H1 (cell line): ENCODE results near the gene F3. TPM values are rescaled to one million over a fixed set of nuclear protein-coding genes. Genes with fewer than 3 reads are reported as not detected.

Experiments used
- CTCF ChIA-PET: fragments of 300-600 bp; sonication (Branson Sonifier 250); formaldehyde crosslinking; loops from one replicate; lab custom pipeline; 2021; ENCODE audit not compliant: partially characterized antibody; lab: Charles Lee
- POLR2A ChIA-PET: fragments of 300-600 bp; sonication (Branson Sonifier 250); formaldehyde crosslinking; loops from one replicate; lab custom pipeline; 2021; ENCODE audit warnings: inconsistent platforms; ENCODE audit not compliant: partially characterized antibody; lab: Charles Lee
- DNase-seq, 2 experiments: peaks; one replicate each; pipeline versions ENCODE4 v3.0.0 to v3.0.0-alpha.2; 2010 to 2022; ENCODE audit warnings: low spot score in 2 of 2, low read depth in 1 of 2, mixed read lengths in 1 of 2
- FAIRE-seq: peaks from 2 replicates; lab custom pipeline; 2011; peaks lifted over from hg19 to GRCh38; lab: Jason Lieb, UNC
- H2AFZ ChIP-seq: 2 replicates; pipeline ENCODE4 v1.8.1; 2012; ENCODE audit warnings: low read length, inconsistent platforms
- H2AK5ac ChIP-seq: 2 replicates; pipeline ENCODE4 v1.6.1; 2013; ENCODE audit warnings: low read depth, low read length
- H2BK120ac ChIP-seq: replicated peaks from 2 replicates; pipeline ENCODE3; 2013; ENCODE audit warnings: low read depth, low read length, inconsistent platforms
- H2BK12ac ChIP-seq: 2 replicates; pipeline ENCODE4 v1.6.1; 2013; ENCODE audit warnings: low read depth, low read length
- H2BK15ac ChIP-seq: 2 replicates; pipeline ENCODE4 v1.6.1; 2013; ENCODE audit warnings: low read length
- H2BK20ac ChIP-seq: 2 replicates; pipeline ENCODE4 v1.6.1; 2013; ENCODE audit warnings: low read length
- H2BK5ac ChIP-seq: 2 replicates; pipeline ENCODE4 v1.6.1; 2013; ENCODE audit warnings: low read depth, low read length
- H3K14ac ChIP-seq: 2 replicates; pipeline ENCODE4 v1.6.1; 2013; ENCODE audit warnings: inconsistent platforms; ENCODE audit not compliant: insufficient read length
- H3K18ac ChIP-seq: 2 replicates; pipeline ENCODE4 v1.6.1; 2013; ENCODE audit warnings: low read length; ENCODE audit errors: extremely low read depth
- H3K23ac ChIP-seq: 2 replicates; pipeline ENCODE4 v1.6.1; 2013; ENCODE audit warnings: inconsistent platforms; ENCODE audit not compliant: insufficient read length
- H3K23me2 ChIP-seq: 2 replicates; pipeline ENCODE4 v1.6.1; 2013; ENCODE audit warnings: low read depth, low read length
- H3K27ac ChIP-seq: 2 replicates; pipeline ENCODE4 v1.6.1; 2011; ENCODE audit warnings: low read depth, low read length, inconsistent platforms
- H3K27me3 ChIP-seq, 4 experiments: replicated peaks in 1 of 4; 1 replicate in 1 of 4; 2 replicates in 3 of 4; pipeline versions ENCODE4 v1.6.1 to v1.8.1; 2011 to 2013; ENCODE audit warnings: low read length in 3 of 4, mild to moderate bottlenecking in 3 of 4, inconsistent platforms in 2 of 4, mixed read lengths in 2 of 4, moderate library complexity in 1 of 4; ENCODE audit not compliant: control insufficient read depth in 3 of 4, insufficient read depth in 3 of 4; ENCODE audit errors: extremely low read depth in 1 of 4
- H3K36me3 ChIP-seq, 4 experiments: 2 replicates each; pipeline versions ENCODE4 v1.6.1 to v1.8.1; 2011 to 2013; ENCODE audit warnings: mild to moderate bottlenecking in 4 of 4, low read length in 3 of 4, moderate library complexity in 2 of 4, control low read depth in 1 of 4, inconsistent platforms in 1 of 4; ENCODE audit not compliant: insufficient read depth in 4 of 4, control insufficient read depth in 2 of 4
- H3K4ac ChIP-seq: replicated peaks from 2 replicates; pipeline ENCODE3; 2013; ENCODE audit warnings: low read length, low read depth, mixed read lengths, inconsistent platforms; ENCODE audit not compliant: insufficient read length
- H3K4me1 ChIP-seq, 4 experiments: replicated peaks in 1 of 4; 1 replicate in 1 of 4; 2 replicates in 3 of 4; pipeline versions ENCODE4 v1.6.1 to v1.8.1; 2011 to 2013; ENCODE audit warnings: low read length in 3 of 4, inconsistent platforms in 2 of 4, mixed read lengths in 1 of 4; ENCODE audit not compliant: insufficient read depth in 4 of 4, control insufficient read depth in 3 of 4
- H3K4me2 ChIP-seq, 2 experiments: 2 replicates each; pipeline versions ENCODE4 v1.6.1 to v1.8.1; 2011 to 2013; ENCODE audit warnings: low read depth in 2 of 2, low read length in 2 of 2, control low read depth in 1 of 2, inconsistent platforms in 1 of 2, mild to moderate bottlenecking in 1 of 2; ENCODE audit not compliant: insufficient read depth in 1 of 2
- H3K4me3 ChIP-seq, 4 experiments: fragments of 200-600, 300-600 bp in 1 of 4; sonication (generic), shearing (Covaris generic), sonication (Bioruptor Twin) in 1 of 4; 2 replicates each; pipeline versions ENCODE4 v1.5.1 to v1.8.1; 2011 to 2016; ENCODE audit warnings: low read length in 4 of 4, low read depth in 3 of 4, control low read depth in 2 of 4, inconsistent platforms in 2 of 4, mild to moderate bottlenecking in 2 of 4, mixed read lengths in 1 of 4, moderate library complexity in 1 of 4; ENCODE audit not compliant: insufficient read depth in 2 of 4; ENCODE audit errors: extremely low read depth in 1 of 4
- H3K56ac ChIP-seq: replicated peaks from 2 replicates; pipeline ENCODE3; 2013; ENCODE audit warnings: low read depth, mild to moderate bottlenecking, mixed read lengths, low read length, inconsistent platforms; ENCODE audit not compliant: insufficient read length
- H3K79me1 ChIP-seq: 2 replicates; pipeline ENCODE4 v1.6.1; 2013; ENCODE audit warnings: low read depth, low read length, control low read depth
- H3K79me2 ChIP-seq, 2 experiments: 2 replicates each; pipeline versions ENCODE4 v1.6.1 to v1.8.1; 2012 to 2013; ENCODE audit warnings: low read length in 2 of 2, mild to moderate bottlenecking in 2 of 2, inconsistent platforms in 1 of 2; ENCODE audit not compliant: insufficient read depth in 2 of 2, control insufficient read depth in 1 of 2
- H3K9ac ChIP-seq, 4 experiments: replicated peaks in 1 of 4; 1 replicate in 1 of 4; 2 replicates in 3 of 4; pipeline versions ENCODE4 v1.6.1 to v1.8.1; 2011 to 2013; ENCODE audit warnings: low read depth in 3 of 4, low read length in 3 of 4, control low read depth in 2 of 4, mild to moderate bottlenecking in 2 of 4, moderate library complexity in 2 of 4, inconsistent platforms in 1 of 4; ENCODE audit errors: extremely low read depth in 1 of 4
- H3K9me3 ChIP-seq, 2 experiments: 2 replicates each; pipeline versions ENCODE4 v1.6.1 to v1.8.1; 2012 to 2013; ENCODE audit warnings: mild to moderate bottlenecking in 2 of 2, moderate library complexity in 2 of 2, control low read depth in 1 of 2, inconsistent platforms in 1 of 2, low read depth in 1 of 2, low read length in 1 of 2, mixed read lengths in 1 of 2; ENCODE audit not compliant: insufficient read depth in 2 of 2
- H4K20me1 ChIP-seq, 2 experiments: replicated peaks in 1 of 2; 2 replicates each; pipeline versions ENCODE3 to v1.8.1; 2011 to 2013; ENCODE audit warnings: inconsistent platforms in 2 of 2, low read length in 2 of 2, mild to moderate bottlenecking in 1 of 2; ENCODE audit not compliant: insufficient read depth in 2 of 2, control insufficient read depth in 1 of 2
- H4K5ac ChIP-seq: 2 replicates; pipeline ENCODE4 v1.6.1; 2013; ENCODE audit warnings: low read length, low read depth, mixed read lengths, inconsistent platforms; ENCODE audit not compliant: insufficient read length
- H4K8ac ChIP-seq: 2 replicates; pipeline ENCODE4 v1.8.0; 2013; ENCODE audit warnings: mild to moderate bottlenecking, moderate library complexity, low read length, inconsistent platforms; ENCODE audit not compliant: insufficient read depth; ENCODE audit errors: extremely low read depth
- H4K91ac ChIP-seq: replicated peaks from 2 replicates; pipeline ENCODE3; 2013; ENCODE audit warnings: low read length, mixed read lengths, inconsistent platforms; ENCODE audit not compliant: insufficient read length
- FOSL1 ChIP-seq: IDR thresholded peaks from 2 replicates; pipeline ENCODE4 v1.6.1; 2011; ENCODE audit warnings: mild to moderate bottlenecking, low read depth, low read length, moderate library complexity; ENCODE audit not compliant: insufficient read depth
- POLR2AphosphoS5 ChIP-seq: IDR thresholded peaks from 2 replicates; pipeline ENCODE4 v1.6.1; 2011; ENCODE audit warnings: low read depth, low read length
- RNF2 ChIP-seq: fragments of 200-900, 300-1000 bp; sonication (generic); IDR thresholded peaks from 2 replicates; pipeline ENCODE4 v1.7.1; 2016; ENCODE audit warnings: borderline replicate concordance, low read depth, mild to moderate bottlenecking, antibody characterized with exemption, low read length; ENCODE audit not compliant: poor library complexity, severe bottlenecking; ENCODE audit errors: missing control alignments
- SIX5 ChIP-seq: IDR thresholded peaks from 2 replicates; pipeline ENCODE4 v1.6.1; 2011; ENCODE audit warnings: mild to moderate bottlenecking, low read depth, low read length
- SP2 ChIP-seq: IDR thresholded peaks from 2 replicates; pipeline ENCODE4 v1.6.1; 2012; ENCODE audit warnings: mild to moderate bottlenecking, low read length, inconsistent platforms
- WGBS, 2 experiments: shearing (Covaris generic) in 1 of 2; methylation state at CpG; one replicate each; pipeline versions ENCODE4 v1.1.6 to v1.1.7; 2013 to 2015; ENCODE audit warnings: low lambda C conversion rate in 2 of 2, mixed read lengths in 2 of 2, inconsistent platforms in 1 of 2, low coverage in 1 of 2, missing lambda C conversion rate in 1 of 2; ENCODE audit not compliant: insufficient replicate concordance in 2 of 2, insufficient coverage in 1 of 2, insufficient read length in 1 of 2; ENCODE audit errors: extremely low coverage in 1 of 2, missing lambda C conversion rate in 1 of 2; 5-methylcytosine and 5-hydroxymethylcytosine counted together
- polyA plus RNA-seq, 7 experiments: library from polyadenylated mRNA; depleted of rRNA in 3 of 7; stranded (reverse) in 5 of 7; unstranded in 2 of 7; fragments of >200 nt in 5 of 7; fragments of 200-250 nt in 2 of 7; gene quantifications; 1 replicate in 5 of 7; 2 replicates in 1 of 7; 4 replicates in 1 of 7; pipeline versions ENCODE4 v1.2.1 to v1.2.3, GENCODE V29; 2011 to 2013; ENCODE audit warnings: missing spikeins in 2 of 7, mixed read lengths in 2 of 7
- total RNA-seq: library from RNA; stranded (reverse); fragmentation: NEBNext Ultra II Directional; extraction: Animal tissue kit (Norgen Biotek cat#: 25700); gene quantifications from 2 replicates; pipeline ENCODE4 v1.2.1, GENCODE V29; 2021

The F3 gene
- total and polyA plus RNA-seq, 2 of the 8 experiments (the other 6 are each of a cell fraction or from before 2014, with no cell fraction given) = 2.6 to 8.6 TPM

GRCh38 chr1:94560333-94560732 is 18.8 kb upstream of the F3 start:
- DNase-seq = no peak
- Histone ChIP-seq H3K4me2 (no peak overlapping the region), H2BK5ac (no peak overlapping the region), H3K27ac (no peak overlapping the region), H3K23me2 (no peaks in the 10 kb centered on the region), H4K5ac (no peak overlapping the region), H2AFZ (no peak overlapping the region), H2BK12ac (no peak overlapping the region), H2AK5ac (no peak overlapping the region), H4K91ac (no peak overlapping the region), H3K4ac (no peak overlapping the region), H3K9me3 (peaks cover 0 to 4% of the 10 kb centered on the region in 2 experiments; a peak in 1 of 4 replicates), H2BK20ac (no peak overlapping the region), H3K36me3 (no peaks in the 10 kb centered on the region), H3K9ac (no peak overlapping the region), H3K79me1 (no peaks in the 10 kb centered on the region), H3K79me2 (no peaks in the 10 kb centered on the region), H3K4me3 (no peak overlapping the region), H4K8ac (no peak overlapping the region), H3K56ac (no peak overlapping the region), H4K20me1 (no peaks in the 10 kb centered on the region), H3K4me1 (no peaks in the 10 kb centered on the region), H2BK120ac (no peak overlapping the region), H3K23ac (no peak overlapping the region), H2BK15ac (no peak overlapping the region), H3K18ac (no peak overlapping the region), H3K27me3 (peaks cover 0 to 1% (median 0%) of the 10 kb centered on the region in 4 experiments; a peak in 1 of 7 replicates), H3K14ac (no peak overlapping the region)
- WGBS, 2 experiments = 88% methylated on average over 1 of the region's 1 CpG; no CpG with 5 or more reads in 1 of the 2 experiments
- POLR2A ChIA-PET = no interaction called here
- no peak for FAIRE-seq
- TF ChIP-seq FOSL1 (no peak), SIX5 (no peak), SP2 (no peak), RNF2 (no peak), POLR2AphosphoS5 (no peak)
- CTCF ChIA-PET = interaction anchor here (0.7 to 2.1 kb wide), 8 partner anchors 12 to 245 kb away, joined by 3 to 12 read pairs (median 3); no protein-coding TSS in a partner anchor
